ENCODE results near the gene PPA1.

DNA sequence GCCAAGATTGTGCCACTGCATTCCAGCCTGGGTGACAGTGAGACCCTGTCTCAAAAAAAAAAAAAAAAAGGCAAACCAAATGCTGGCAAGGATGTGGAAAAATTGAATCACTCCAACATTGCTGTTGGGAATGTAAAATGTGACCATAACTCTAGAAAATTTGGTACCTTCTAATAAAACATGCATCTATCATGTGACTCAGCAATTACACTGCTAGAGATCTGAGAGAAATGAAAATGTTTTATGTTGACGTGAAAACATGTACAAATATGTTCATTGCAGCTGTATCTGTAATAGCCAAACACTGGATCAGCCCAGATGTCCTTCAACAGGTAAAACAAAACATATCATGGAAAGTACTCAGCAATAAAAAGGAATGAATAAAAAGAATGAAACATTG, 32.1 kb downstream of the PPA1 start:
- TF ChIP-seq, protein P1, sequence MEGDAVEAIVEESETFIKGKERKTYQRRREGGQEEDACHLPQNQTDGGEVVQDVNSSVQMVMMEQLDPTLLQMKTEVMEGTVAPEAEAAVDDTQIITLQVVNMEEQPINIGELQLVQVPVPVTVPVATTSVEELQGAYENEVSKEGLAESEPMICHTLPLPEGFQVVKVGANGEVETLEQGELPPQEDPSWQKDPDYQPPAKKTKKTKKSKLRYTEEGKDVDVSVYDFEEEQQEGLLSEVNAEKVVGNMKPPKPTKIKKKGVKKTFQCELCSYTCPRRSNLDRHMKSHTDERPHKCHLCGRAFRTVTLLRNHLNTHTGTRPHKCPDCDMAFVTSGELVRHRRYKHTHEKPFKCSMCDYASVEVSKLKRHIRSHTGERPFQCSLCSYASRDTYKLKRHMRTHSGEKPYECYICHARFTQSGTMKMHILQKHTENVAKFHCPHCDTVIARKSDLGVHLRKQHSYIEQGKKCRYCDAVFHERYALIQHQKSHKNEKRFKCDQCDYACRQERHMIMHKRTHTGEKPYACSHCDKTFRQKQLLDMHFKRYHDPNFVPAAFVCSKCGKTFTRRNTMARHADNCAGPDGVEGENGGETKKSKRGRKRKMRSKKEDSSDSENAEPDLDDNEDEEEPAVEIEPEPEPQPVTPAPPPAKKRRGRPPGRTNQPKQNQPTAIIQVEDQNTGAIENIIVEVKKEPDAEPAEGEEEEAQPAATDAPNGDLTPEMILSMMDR (optimal IDR thresholded peaks at IDR 0.05 in 1 of 3, IDR thresholded peaks at IDR 0.05 in 1 of 3, conservative IDR thresholded peaks at IDR 0.05 in 1 of 3; ENCODE audit: extremely low read depth in 1 of 3, insufficient read depth in 2 of 3, low read length in 3 of 3) = no peak
- TF ChIP-seq EZH2 (IDR thresholded peaks at IDR 0.05; ENCODE audit: low read length) = no peak

Measured in keratinocyte (primary cell).